A549 (cell line): ENCODE data around the gene HADHA.

Source experiments
- CHD2 ChIP-seq: fragments of 150-350 bp; IDR thresholded peaks from 2 replicates; pipeline ENCODE4 v1.6.1; 2014; ENCODE audit warnings: low read length; ENCODE audit not compliant: partially characterized antibody
- ELK1 ChIP-seq: fragments of 150-350 bp; IDR thresholded peaks from 2 replicates; pipeline ENCODE4 v1.6.1; 2014; ENCODE audit warnings: low read depth, mild to moderate bottlenecking, low read length
- ESRRA ChIP-seq: fragments of 150-350 bp; IDR thresholded peaks from 2 replicates; pipeline ENCODE4 v1.6.1; 2014; ENCODE audit warnings: mild to moderate bottlenecking, low read length, borderline replicate concordance
- MAFK ChIP-seq: fragments of 450-650 bp; IDR thresholded peaks from 2 replicates; pipeline ENCODE4 v1.6.1; 2014; ENCODE audit not compliant: partially characterized antibody
- MYC ChIP-seq: IDR thresholded peaks from 2 replicates; pipeline ENCODE4 v1.6.1; 2012; ENCODE audit warnings: mild to moderate bottlenecking, inconsistent platforms, low read length, improper control_type of control experiment, borderline replicate concordance
- NR3C1 ChIP-seq: fragments of >200 bp; sonication (Bioruptor Twin); formaldehyde crosslinking; IDR thresholded peaks from 3 replicates; pipeline ENCODE4 v1.6.1; 2017
- POLR2A ChIP-seq: IDR thresholded peaks from 2 replicates; pipeline ENCODE4 v1.6.1; 2012; ENCODE audit warnings: mild to moderate bottlenecking, low read length
- RFX5 ChIP-seq: fragments of 450-650 bp; IDR thresholded peaks from 2 replicates; pipeline ENCODE4 v1.7.1; 2014; ENCODE audit warnings: antibody characterized with exemption, mild to moderate bottlenecking, moderate library complexity
- RNF2 ChIP-seq: fragments of 200-600 bp; sonication (generic); IDR thresholded peaks from 2 replicates; pipeline ENCODE4 v1.6.1; 2016; ENCODE audit warnings: low read depth, mild to moderate bottlenecking, antibody characterized with exemption, moderate library complexity, borderline replicate concordance
- TF ChIP-seq, protein P1 (sequence below): fragments of >200 bp; sonication (Bioruptor Twin); formaldehyde crosslinking; IDR thresholded peaks from 3 replicates; pipeline ENCODE4 v1.5.1; 2016
- TF ChIP-seq, protein P2 (sequence below): IDR thresholded peaks from 2 replicates; pipeline ENCODE4 v1.6.1; 2012
- TF ChIP-seq, protein P3 (sequence below): fragments of 200-600 bp; sonication (generic); IDR thresholded peaks from 2 replicates; pipeline ENCODE4 v1.6.1; 2016; ENCODE audit warnings: antibody characterized with exemption, mild to moderate bottlenecking, moderate library complexity

DNA sequence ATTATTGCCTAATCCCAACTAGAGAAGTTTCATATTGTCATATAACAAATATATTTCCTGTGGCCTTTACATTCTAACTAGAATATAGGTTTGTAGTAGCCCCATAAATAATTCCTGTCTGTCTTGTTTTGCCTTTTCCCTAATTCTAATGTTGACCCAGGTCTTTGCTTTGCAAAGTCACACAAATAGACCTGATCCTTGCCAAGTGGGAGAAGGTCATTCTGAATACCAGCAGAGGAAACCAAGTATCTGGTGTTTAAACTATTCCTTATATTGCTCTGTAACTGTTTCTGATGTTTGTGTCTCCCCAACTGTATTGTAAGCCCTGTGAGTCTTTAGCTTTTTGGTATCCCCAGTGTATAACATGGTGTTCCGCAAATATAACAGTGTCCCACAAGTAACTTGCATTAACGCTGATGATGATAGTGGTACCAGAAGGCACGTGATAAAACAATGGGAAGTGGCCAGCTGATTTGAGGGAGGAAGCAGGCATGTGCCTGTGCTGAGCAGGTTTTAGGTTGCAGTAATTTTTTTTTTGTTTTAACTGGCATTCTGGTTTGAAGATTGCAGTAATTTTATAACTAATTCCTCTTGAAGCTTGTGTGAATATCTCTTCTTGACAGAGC, 11.4 kb upstream of the HADHA start:
- TF ChIP-seq, protein P1, sequence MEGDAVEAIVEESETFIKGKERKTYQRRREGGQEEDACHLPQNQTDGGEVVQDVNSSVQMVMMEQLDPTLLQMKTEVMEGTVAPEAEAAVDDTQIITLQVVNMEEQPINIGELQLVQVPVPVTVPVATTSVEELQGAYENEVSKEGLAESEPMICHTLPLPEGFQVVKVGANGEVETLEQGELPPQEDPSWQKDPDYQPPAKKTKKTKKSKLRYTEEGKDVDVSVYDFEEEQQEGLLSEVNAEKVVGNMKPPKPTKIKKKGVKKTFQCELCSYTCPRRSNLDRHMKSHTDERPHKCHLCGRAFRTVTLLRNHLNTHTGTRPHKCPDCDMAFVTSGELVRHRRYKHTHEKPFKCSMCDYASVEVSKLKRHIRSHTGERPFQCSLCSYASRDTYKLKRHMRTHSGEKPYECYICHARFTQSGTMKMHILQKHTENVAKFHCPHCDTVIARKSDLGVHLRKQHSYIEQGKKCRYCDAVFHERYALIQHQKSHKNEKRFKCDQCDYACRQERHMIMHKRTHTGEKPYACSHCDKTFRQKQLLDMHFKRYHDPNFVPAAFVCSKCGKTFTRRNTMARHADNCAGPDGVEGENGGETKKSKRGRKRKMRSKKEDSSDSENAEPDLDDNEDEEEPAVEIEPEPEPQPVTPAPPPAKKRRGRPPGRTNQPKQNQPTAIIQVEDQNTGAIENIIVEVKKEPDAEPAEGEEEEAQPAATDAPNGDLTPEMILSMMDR, result no peak
- TF ChIP-seq CHD2, result no peak
- no peak for TF ChIP-seq ESRRA
- TF ChIP-seq RFX5, result no peak
- no peak for TF ChIP-seq RNF2
- TF ChIP-seq, protein P2, sequence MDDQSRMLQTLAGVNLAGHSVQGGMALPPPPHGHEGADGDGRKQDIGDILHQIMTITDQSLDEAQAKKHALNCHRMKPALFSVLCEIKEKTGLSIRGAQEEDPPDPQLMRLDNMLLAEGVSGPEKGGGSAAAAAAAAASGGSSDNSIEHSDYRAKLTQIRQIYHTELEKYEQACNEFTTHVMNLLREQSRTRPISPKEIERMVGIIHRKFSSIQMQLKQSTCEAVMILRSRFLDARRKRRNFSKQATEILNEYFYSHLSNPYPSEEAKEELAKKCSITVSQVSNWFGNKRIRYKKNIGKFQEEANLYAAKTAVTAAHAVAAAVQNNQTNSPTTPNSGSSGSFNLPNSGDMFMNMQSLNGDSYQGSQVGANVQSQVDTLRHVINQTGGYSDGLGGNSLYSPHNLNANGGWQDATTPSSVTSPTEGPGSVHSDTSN, result no peak
- TF ChIP-seq, protein P3, sequence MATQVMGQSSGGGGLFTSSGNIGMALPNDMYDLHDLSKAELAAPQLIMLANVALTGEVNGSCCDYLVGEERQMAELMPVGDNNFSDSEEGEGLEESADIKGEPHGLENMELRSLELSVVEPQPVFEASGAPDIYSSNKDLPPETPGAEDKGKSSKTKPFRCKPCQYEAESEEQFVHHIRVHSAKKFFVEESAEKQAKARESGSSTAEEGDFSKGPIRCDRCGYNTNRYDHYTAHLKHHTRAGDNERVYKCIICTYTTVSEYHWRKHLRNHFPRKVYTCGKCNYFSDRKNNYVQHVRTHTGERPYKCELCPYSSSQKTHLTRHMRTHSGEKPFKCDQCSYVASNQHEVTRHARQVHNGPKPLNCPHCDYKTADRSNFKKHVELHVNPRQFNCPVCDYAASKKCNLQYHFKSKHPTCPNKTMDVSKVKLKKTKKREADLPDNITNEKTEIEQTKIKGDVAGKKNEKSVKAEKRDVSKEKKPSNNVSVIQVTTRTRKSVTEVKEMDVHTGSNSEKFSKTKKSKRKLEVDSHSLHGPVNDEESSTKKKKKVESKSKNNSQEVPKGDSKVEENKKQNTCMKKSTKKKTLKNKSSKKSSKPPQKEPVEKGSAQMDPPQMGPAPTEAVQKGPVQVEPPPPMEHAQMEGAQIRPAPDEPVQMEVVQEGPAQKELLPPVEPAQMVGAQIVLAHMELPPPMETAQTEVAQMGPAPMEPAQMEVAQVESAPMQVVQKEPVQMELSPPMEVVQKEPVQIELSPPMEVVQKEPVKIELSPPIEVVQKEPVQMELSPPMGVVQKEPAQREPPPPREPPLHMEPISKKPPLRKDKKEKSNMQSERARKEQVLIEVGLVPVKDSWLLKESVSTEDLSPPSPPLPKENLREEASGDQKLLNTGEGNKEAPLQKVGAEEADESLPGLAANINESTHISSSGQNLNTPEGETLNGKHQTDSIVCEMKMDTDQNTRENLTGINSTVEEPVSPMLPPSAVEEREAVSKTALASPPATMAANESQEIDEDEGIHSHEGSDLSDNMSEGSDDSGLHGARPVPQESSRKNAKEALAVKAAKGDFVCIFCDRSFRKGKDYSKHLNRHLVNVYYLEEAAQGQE, result no peak
- no peak for TF ChIP-seq POLR2A
- no peak for TF ChIP-seq MYC
- no peak for TF ChIP-seq NR3C1
- no peak for TF ChIP-seq ELK1
- TF ChIP-seq MAFK, result no peak
